ENCODE results near the gene GZF1. TPM values are rescaled to one million over a fixed set of nuclear protein-coding genes. Genes with fewer than 3 reads are reported as not detected.

The GZF1 gene
- polyA plus RNA-seq = 10 to 100 TPM in 1 of 3 donors, 1 to 10 TPM in 2; 4.8 to 29.1 (median 7.0) TPM

DNA sequence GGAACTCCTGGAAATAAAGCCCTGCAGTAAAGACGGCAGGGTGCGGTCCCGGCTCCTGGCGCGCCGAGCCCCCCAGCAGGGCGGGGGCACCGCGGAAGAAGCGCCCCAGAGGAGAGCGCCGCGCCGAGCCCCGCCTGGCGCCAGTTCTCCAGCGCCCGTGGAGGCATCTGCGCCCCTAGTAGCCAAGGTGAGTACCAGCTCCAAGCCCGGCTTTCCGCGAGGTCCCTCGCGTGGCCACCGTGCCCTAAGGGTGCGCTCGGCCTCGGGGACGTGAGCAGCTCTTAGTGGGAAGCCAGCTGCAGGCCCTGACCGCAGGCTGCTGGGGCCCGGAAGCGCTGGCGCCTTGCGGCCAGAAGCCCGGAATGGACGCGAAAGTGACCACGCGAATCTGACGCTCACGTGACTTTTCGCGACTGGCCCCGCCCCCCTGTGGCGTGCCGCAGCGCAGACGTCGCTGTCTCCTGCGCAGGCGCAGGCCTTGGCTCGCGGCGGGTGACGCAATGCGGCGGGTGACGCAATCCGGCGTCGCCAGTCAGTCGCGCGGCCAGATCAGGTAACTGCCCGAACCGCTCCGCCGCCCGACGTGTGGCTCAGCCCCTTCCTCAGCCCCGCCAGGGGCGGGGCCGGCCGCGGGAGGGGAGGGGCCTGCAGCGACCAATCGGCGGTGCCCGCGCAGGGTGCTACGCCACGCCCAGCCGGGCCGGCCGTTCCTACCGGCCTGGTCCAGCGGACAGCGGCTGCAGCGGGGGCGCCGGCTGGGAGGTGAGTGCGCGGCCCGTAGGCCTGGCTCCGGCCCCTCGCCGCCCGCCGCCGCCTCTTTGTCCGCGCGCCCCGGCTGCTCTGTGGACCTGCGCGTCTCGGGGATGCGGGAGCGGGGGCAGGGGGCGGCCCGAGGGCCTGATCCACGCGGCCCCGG, at the start of gene GZF1:
Gene GZF1 (plus strand): TSS at position 707 of the 916 bp plus-strand sequence. CDS start 2,202 bp downstream, outside the sequence.
- peak within 1 kb of the TSS; percentile 99 for H3K27ac ChIP-seq (ENCODE audit: low read depth, low read length)
- 0 to 1% (median 1%) methylated on average over 73 to 113 of the region's 114 CpGs for WGBS, 3 donors

GRCh38 chr20:23313271-23313670, 48.7 kb upstream of the GZF1 start:
- WGBS, 3 donors = 66 to 70% (median 67%) methylated on average over 1 of the region's 1 CpG
- H3K27ac ChIP-seq (ENCODE audit: low read depth, low read length) = no peak overlapping the region

DNA sequence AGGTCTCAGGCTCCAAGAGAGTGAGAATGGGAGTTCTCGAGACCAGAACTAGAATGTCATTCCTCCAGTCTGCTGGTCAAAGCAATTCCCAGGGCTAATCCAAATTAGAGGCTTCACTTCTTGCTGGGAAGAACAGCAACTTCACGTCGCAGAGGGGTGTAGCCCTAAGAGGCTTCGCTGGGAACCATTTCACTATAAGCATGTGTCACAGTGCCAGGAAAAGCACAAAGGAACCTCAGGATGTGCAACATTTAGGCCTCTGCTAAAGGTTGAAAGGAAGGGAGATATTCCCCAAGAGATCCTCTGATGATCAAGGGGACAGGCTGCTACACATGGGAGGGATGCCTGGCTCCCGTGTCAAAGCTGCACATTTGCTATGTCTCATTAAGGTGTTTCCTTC, 47.3 kb upstream of the GZF1 start:
- no peak overlapping the region for H3K27ac ChIP-seq (ENCODE audit: low read depth, low read length)
- 70 to 80% (median 79%) methylated on average over 5 of the region's 5 CpGs for WGBS, 3 donors

DNA sequence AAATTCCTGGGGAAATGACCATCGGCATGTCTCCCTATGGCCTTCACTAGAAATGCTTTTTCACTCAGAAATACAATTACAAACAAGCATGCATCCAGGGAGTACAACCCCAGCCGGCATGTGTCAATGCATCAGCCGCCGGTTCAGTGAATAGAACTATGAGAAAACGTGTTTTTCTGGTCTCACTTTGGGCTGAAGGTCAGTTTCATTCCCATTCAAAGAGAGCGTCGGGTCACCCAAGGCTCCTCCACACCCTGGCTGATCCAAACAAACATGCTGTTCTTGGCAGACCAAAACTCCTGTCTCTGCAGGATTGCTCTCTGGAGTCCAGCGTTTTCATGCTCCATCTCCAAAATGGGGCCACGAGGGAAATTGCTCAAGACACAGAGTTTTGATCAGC, 46.9 kb upstream of the GZF1 start:
- H3K27ac ChIP-seq (ENCODE audit: low read depth, low read length) = no peak overlapping the region
- 28 to 66% (median 62%) methylated on average over 9 of the region's 9 CpGs for WGBS, 3 donors

GRCh38 chr20:23316626-23317025, 45.4 kb upstream of the GZF1 start:
- H3K27ac ChIP-seq (ENCODE audit: low read depth, low read length) = no peak overlapping the region
- 94 to 97% (median 96%) methylated on average over 3 of the region's 3 CpGs for WGBS, 3 donors

DNA sequence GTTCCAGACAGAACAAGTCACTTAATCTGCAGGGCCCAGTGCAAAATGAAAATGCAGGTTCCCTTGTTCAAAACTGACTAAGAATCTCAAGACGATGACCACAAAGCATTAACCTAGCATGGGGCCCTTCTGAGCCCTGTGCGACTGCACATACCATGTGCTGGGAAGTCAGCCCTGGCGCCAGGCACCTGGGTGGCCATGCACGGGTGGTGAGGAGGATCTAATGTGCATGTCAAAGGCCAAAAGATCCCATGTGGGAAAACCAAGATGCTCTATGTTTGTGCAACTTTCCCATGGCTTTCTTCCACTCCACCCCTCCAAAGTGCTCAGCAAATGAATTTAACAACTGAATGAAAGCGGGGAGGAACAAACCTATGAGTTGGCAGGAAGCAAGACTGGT, 44.9 kb upstream of the GZF1 start:
- H3K27ac ChIP-seq (ENCODE audit: low read depth, low read length) = no peak overlapping the region
- WGBS, 3 donors = 81 to 88% (median 87%) methylated on average over 5 of the region's 5 CpGs

DNA sequence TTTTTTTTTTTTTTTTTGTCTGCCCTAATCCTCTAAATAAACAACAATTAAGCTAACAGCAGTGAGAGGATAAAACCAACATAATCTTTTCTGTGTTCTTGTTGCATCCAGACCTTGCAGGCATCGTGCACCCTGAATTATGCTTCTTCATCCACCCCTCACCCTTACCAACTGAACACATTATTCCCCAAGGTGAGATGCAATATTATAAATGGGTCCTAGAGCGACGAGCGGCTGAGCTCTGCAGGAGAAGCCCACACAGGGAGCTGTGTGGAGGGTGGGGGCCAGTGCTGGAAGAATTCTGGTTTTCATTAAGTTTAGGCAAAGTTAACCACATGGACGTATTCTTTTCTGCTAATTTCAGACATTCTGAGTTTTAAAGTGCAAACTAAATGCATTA, 43.6 kb upstream of the GZF1 start:
- no peak overlapping the region for H3K27ac ChIP-seq (ENCODE audit: low read depth, low read length)
- 71 to 85% (median 82%) methylated on average over 5 of the region's 5 CpGs for WGBS, 3 donors

GRCh38 chr20:23320317-23320716, 41.7 kb upstream of the GZF1 start:
- 80 to 84% (median 83%) methylated on average over 8 of the region's 8 CpGs for WGBS, 3 donors
- no peak overlapping the region for H3K27ac ChIP-seq (ENCODE audit: low read depth, low read length)

GRCh38 chr20:23325107-23325506, 36.9 kb upstream of the GZF1 start:
- H3K27ac ChIP-seq (ENCODE audit: low read depth, low read length) = no peak overlapping the region
- WGBS, 3 donors = 59 to 85% (median 82%) methylated on average over 3 of the region's 3 CpGs

GRCh38 chr20:23326774-23327173, 35.2 kb upstream of the GZF1 start:
- no peak overlapping the region for H3K27ac ChIP-seq (ENCODE audit: low read depth, low read length)
- 74 to 91% (median 88%) methylated on average over 8 of the region's 8 CpGs for WGBS, 3 donors

DNA sequence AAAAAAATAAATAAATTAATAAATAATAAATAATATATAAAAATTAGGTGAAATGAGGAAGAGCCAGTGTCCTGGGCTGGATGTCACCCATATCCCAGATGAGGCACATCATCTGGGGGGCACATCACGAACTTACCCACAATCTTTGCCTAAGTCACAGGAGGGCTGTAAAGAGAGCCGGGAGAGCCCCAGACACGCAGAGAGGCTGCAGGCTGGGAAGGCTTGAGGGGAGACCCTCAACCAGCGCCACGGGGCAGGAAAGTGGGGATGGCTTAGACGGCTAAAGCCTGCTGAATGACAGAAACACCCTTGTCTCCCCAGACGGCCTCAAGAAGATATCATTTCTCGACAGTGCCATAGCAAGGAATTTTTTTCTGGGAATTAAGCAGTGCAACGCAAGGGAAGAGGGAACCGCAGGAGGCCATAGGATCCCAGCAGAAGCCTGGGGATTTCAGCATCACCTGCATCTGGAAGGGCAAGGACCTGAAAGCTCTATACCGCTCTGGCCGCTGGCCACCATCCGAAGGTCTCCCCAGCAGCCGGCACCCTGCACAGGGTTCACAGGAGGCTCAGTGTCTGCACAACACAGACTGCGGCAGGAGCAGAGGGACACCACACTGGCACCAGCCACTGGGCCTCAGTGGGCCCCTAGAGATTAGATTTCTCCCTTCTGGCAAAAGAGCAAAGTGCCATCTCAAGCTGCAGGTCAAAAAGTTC, 34.2 kb upstream of the GZF1 start:
- no peak overlapping the region for H3K27ac ChIP-seq (ENCODE audit: low read depth, low read length)
- WGBS, 3 donors = 88 to 94% (median 94%) methylated on average over 15 of the region's 15 CpGs

- H3K27ac ChIP-seq (ENCODE audit: low read depth, low read length) = no peak overlapping the region
- 71 to 80% (median 73%) methylated on average over 8 of the region's 8 CpGs for whole genome bisulfite sequencing, 3 donors
Measured at GRCh38 chr20:23331450-23332350, 30.3 kb upstream of the GZF1 start.

- 40 to 79% (median 65%) methylated on average over 2 of the region's 2 CpGs for WGBS, 3 donors
- H3K27ac ChIP-seq (ENCODE audit: low read depth, low read length) = no peak overlapping the region
Measured at GRCh38 chr20:23332467-23332866, 29.5 kb upstream of the GZF1 start.

DNA sequence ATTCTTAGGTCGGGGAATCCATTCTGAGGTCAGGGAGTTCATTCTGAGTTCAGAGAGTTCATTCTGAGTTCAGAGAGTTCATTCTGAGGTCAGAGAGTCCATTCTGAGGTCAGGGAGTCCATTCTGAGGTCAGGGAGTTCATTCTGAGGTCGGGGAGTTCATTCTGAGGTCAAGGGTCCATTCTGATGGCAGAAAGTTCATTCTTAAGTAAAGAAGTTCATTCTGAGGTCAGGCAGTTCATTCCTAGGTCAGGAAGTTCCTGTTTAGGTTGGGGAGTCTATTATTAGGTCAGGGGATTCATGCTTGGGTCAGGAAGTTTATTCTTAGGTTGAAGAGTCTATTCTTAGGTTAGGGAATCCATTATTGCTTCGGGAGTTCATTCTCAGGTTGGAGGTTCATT, 27.9 kb upstream of the GZF1 start:
- WGBS, 3 donors = 53 to 61% (median 54%) methylated on average over 3 of the region's 3 CpGs
- no peak overlapping the region for H3K27ac ChIP-seq (ENCODE audit: low read depth, low read length)

GRCh38 chr20:23335521-23335920, 26.5 kb upstream of the GZF1 start:
- no peak overlapping the region for H3K27ac ChIP-seq (ENCODE audit: low read depth, low read length)
- WGBS, 3 donors = 89 to 96% (median 92%) methylated on average over 4 to 5 of the region's 5 CpGs

DNA sequence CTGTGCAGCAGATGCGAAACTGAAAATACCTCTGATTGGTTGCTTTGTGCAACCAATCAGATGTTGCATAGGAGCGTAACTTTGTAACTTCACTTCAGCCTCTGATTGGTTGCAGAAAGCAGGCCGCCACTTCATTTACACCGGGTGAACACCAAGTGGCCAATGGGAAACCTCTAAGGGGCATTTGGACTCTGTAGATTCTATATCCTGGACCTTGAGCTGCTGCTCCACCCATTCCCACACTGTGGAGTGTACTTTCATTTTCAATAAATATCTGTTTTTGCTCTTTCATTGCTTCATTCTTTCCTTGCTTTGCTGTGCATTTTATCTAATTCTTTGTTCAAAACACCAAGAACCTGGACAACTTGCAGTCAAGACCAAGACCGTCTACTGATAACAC, 25.5 kb upstream of the GZF1 start:
- 91 to 92% (median 91%) methylated on average over 5 of the region's 5 CpGs for WGBS, 3 donors
- no peak overlapping the region for H3K27ac ChIP-seq (ENCODE audit: low read depth, low read length)

DNA sequence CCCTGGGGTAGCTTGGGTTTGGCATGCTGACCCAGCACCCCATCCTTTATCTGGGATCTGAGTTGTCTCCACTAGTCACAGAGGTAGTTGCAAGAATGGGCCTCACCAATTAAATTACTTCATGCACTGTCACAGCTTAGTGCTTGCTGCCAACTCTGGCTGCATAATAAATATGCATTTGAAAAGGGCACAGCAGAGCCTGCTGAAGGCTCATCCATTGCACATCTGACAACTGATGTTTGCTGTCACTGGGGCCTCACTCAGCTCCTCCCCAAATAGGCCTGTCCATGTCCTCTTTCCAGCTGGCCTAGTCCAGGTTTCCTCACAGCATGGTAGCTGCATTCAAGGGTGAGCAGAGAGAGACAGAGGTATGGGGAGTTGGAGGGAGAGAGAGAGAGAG, 24.7 kb upstream of the GZF1 start:
- H3K27ac ChIP-seq (ENCODE audit: low read depth, low read length) = no peak overlapping the region

DNA sequence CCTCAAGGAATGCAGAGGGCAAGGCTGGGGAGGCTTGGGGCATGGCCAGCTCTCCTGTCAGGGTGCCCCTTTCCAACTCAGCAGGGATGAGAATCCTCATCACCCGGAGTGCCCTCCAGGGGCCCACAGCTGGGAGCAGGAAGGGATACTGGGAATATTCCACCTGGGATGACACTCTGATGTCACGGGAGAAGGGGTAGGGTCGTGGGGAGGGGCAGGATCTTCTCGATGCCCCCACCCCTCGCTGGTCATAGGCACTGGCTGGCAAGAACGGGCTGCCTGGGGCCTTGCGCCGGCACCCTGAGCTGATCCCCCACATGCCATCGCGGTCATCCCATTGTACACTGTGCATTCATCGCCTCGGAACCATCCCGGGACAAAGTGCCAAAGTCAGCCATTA, 22.0 kb upstream of the GZF1 start:
- 67 to 80% (median 78%) methylated on average over 13 of the region's 13 CpGs for WGBS, 3 donors
- no peak overlapping the region for H3K27ac ChIP-seq (ENCODE audit: low read depth, low read length)

- H3K27ac ChIP-seq (ENCODE audit: low read depth, low read length) = no peak overlapping the region
- 40 to 43% (median 41%) methylated on average over 9 of the region's 9 CpGs for WGBS, 3 donors
Measured at GRCh38 chr20:23340524-23340923, 21.5 kb upstream of the GZF1 start.
